CD4-positive, alpha-beta T cell treated with Interleukin-6 for 4 hours (primary cell): ENCODE results near the gene ARX.

Experiments used
- DNase-seq: peaks from one replicate; pipeline ENCODE4 v3.0.0-alpha.2; 2020; ENCODE audit warnings: mixed read lengths

ARX gene

GRCh38 chrX:25016361-25016671 lies 551 bp upstream of the ARX start:
- DNase-seq, result no peak

- no peak for DNase-seq
Observed at GRCh38 chrX:25014366-25014838, 1.4 kb downstream of the ARX start.

- DNase-seq, result no peak
Observed at GRCh38 chrX:25013632-25014365, 2.0 kb downstream of the ARX start.

- no peak for DNase-seq
Observed at GRCh38 chrX:25012793-25013631, 2.8 kb downstream of the ARX start.

- DNase-seq, result no peak
Observed at GRCh38 chrX:25012433-25012735, 3.4 kb downstream of the ARX start.

- DNase-seq, result no peak
Observed at GRCh38 chrX:25011589-25012432, 4.0 kb downstream of the ARX start.

- DNase-seq, result no peak
Observed at GRCh38 chrX:25010784-25011588, 4.8 kb downstream of the ARX start.

GRCh38 chrX:25009407-25009806 lies 6.4 kb downstream of the ARX start:
- no peak for DNase-seq

- no peak for DNase-seq
Observed at GRCh38 chrX:25007059-25008053, 8.4 kb downstream of the ARX start.

GRCh38 chrX:25006586-25007058 lies 9.1 kb downstream of the ARX start:
- DNase-seq, result no peak

- DNase-seq, result no peak
Observed at GRCh38 chrX:25005382-25006185, 10.2 kb downstream of the ARX start.

GRCh38 chrX:25005034-25005381 lies 10.8 kb downstream of the ARX start:
- DNase-seq, result no peak

- DNase-seq, result no peak
Observed at GRCh38 chrX:25004485-25005032, 11.2 kb downstream of the ARX start.

GRCh38 chrX:25004040-25004439 lies 11.7 kb downstream of the ARX start:
- DNase-seq, result no peak

- no peak for DNase-seq
Observed at GRCh38 chrX:25003066-25003849, 12.5 kb downstream of the ARX start.

GRCh38 chrX:25002661-25003020 lies 13.1 kb downstream of the ARX start:
- no peak for DNase-seq

- DNase-seq, result no peak
Observed at GRCh38 chrX:25001808-25002660, 13.7 kb downstream of the ARX start.

GRCh38 chrX:24999511-24999910 lies 16.3 kb downstream of the ARX start:
- no peak for DNase-seq
